Inflammatory macrophage treated with lipopolysaccharide for 4 hours (primary cell): ENCODE data around the gene EMC8.
"Not testable (repeated sequence)": the region's sequence is repeated elsewhere in the genome, so short reads cannot be mapped to it uniquely, and the experiment has no call there.

ENCODE experiments used
- DNase-seq: peaks from one replicate; pipeline ENCODE4 v3.0.0-alpha.2; 2020

The EMC8 gene

DNA sequence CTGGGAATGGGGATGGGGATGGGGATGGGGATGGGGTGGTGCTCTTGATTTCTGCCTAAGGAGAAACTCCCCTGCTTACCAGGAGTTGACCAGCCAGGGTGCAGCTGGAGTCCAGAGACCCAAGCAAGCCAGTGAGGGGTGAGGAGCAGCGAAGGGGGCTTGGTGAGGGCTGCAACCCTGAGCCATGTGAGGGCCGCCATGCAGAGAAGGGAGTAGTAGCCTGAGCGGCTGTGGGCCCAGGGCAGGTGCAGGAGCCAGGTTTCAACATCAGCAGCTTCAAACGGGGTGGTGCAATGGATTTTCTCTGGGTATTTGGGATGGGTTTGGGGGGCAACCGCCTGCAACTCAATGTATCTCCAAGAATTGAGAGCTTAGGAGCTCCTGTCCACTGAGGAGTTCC is 35.4 kb upstream of the EMC8 start:
- no peak for DNase-seq

DNA sequence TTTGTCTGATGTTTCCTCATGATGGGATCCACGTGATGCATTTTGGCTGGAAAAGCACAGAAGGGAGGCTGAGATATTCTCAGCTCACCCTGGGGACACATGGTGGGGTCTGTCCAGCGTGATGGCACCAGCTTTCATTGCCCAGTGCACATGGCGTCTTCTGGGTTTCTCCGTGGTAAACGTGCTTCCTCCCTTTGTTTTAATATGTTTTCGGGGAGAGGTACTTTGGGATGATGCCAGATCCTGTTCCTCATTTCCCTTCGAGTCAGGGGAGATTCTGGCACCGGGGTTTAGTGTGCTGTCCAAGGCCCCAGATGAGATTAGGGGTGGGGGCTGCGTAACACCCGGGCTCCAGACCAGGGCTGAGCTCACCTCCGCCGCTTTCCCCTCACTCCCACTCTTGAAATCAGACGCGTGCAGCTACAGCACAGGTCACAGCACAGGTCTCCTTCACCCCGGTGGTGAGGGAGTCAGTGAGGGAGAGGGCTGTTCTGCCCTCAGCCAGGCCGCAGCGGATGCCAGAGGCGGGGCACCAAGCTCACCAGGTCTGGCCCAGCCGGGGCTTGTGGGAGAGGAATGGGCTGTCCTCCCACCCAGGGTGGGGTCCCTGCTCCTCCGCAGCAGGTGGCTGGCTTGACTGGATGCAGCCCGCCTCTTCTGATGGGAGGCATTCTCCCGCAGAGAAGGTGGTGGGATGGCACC is 34.0 kb upstream of the EMC8 start:
- DNase-seq = no peak

DNA sequence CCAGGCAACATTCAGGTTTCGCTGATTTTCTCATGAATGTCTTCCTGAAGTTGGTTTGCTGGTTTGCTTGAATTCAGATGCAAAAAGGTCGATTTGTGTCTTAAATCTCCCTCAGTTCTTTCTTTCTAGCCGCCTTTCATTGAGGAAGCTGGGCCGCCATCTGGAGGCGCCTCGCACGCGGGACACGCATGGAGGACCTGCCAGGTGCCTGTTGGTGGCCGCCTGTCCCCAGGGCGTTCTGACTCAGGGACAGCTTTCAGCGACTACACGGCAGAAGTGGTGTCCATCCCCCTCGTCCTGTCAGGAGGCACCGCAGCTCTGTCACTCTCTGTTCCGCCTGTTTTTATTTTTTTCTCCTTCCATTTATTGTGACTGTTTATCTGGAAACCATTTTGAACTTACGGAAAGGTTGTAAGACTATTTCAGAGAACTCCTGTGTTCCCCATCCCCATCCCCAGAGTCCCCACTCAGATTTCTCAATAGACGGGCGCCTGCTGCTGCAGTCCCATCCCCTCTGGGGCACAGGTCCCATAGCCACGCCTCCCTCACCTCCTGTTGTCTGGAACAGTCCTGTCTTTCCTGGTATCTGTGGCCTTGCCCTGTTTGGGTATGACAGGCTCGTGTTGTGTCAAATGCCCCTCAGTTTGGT is 33.4 kb upstream of the EMC8 start:
- no peak for DNase-seq

DNA sequence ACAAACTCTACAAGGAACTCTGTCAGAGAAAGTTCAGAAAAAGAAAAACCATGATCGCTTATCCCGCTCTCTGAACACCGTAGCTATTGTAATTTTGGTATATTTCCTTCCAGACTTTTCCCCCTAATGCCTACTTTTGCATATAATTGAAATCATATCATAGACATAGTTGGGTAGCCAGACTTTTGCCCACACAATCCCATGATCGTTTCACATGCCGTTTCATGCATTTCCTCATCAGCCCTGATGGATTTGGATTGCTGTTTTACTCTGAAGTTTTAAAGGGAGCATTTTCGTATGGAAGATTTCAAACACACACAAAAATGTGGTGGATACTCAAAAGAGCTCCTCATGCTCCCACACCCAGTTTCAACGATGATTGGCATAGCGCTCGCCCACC is 31.5 kb upstream of the EMC8 start:
- peak; percentile 68 for DNase-seq

DNA sequence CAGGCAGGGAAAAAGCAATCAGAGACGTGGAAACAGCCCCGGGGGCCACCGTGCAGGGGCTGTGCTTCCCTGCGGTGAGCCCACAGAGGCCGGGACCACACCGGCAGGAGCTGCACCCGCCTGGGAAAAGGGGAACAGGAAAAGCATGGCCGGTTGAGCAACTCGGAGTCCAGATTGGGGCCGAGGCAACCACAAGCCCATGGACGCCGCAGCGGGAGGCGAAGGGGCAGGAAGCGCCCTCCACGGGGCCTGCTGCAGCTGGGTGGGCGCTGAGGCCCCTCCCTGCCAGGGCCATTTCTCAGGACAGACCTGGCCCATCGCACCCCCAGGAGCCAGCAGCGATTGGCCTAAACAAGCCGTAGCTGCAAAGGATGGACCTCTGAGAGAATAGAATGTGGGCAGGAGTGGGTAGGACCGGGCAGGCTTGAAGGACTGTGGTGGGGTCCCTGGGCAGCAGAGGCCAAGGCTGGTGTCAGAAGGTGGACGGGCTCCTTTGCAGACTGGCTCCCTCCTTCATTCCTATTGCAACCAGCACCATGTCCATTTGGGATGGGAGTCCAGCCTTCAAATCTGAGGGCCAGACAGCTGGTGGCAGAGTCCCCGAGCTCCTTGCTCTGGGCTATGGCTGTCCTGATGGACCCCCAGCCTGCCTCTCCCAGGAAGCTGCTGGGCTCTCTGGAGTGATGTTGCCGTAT is 30.6 kb upstream of the EMC8 start:
- DNase-seq = peak; percentile 86

DNA sequence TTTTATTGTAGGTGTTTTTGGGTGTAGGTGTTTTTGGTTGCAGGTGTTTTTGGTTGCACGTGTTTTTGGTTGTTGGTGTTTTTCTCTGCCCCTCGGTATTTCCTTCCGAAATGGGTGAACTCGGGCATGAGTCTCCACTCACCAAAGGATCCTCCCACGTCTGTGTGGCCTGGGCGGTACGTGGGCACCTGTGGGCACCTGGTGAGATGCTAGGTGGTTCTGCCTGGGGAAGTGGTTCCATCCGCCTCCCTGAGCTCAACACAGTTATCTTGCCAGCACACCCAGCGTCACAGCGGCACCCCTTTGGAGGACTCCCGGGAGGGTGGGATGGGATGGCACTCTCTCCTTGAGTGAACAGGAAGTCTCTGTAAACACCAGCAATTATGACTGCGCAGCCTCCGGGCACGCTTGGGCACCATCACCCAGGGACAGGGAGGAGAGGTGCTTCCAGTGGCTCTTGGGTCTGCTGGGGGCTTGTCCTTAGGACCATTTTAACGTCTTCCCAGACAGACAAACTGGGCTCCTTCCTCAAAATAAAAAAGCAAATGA is 29.9 kb upstream of the EMC8 start:
- DNase-seq = no peak

DNA sequence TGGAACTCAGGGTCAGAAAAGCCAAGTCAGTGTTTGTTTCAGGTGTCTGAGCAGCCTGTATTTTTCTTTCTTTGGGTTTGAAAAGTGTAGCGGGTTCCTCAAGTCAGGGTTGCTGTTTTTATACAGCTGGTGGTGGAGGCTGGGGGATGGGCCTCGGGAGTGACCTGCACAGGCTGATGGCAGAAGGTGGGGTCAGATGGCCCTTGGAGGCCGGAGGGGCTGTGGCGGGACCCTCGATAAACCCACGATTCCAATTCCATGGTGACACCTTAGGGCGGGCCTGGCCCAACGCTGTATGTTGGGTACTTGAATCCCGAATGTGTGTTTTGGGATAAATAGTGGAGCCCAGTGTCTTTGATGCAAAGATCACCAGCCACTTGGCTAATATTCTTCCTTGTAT is 28.8 kb upstream of the EMC8 start:
- DNase-seq = no peak

DNA sequence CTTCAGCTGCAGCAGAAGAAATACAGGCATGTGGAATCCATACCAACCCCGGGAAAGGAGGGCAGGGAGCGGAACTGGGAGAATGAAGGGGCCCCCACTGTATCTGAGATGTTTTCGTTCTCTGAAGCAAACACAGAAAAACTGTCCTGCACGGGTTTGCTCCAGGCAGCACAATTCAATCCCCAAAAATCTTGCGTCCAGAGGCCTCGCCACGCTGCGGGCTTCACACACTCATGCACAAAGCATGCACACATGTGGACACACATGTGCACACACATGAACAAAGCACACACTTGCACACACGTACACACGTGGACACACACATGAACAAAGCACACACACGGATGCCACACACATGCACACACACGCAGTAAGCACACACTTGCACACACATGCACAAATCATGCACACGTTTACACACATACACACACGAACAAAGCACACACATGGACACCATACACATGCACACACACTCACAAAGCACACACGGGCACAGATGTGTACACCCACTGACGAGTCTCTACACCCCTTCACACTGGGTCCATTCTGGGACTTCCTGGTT is 27.4 kb upstream of the EMC8 start:
- DNase-seq = no peak

DNA sequence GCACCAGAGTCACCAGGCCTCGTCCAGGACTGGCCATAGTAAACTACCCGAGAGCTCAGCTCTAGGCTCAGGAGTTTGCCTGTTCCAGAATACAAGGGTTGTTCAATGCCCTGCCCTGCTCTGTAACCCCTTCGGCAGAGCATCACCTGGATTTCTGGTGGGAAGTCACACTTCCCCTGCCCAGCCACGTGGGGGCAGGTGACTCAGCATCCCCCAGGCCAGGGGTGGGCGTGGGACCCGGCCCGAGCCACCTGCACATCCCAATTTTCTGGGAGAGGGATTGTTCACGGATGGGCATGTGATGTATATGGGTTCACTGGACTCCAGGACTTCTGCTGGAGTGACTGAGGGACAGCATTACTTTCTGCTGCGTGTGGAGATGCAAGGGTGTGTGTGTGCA is 26.0 kb upstream of the EMC8 start:
- DNase-seq = no peak

DNA sequence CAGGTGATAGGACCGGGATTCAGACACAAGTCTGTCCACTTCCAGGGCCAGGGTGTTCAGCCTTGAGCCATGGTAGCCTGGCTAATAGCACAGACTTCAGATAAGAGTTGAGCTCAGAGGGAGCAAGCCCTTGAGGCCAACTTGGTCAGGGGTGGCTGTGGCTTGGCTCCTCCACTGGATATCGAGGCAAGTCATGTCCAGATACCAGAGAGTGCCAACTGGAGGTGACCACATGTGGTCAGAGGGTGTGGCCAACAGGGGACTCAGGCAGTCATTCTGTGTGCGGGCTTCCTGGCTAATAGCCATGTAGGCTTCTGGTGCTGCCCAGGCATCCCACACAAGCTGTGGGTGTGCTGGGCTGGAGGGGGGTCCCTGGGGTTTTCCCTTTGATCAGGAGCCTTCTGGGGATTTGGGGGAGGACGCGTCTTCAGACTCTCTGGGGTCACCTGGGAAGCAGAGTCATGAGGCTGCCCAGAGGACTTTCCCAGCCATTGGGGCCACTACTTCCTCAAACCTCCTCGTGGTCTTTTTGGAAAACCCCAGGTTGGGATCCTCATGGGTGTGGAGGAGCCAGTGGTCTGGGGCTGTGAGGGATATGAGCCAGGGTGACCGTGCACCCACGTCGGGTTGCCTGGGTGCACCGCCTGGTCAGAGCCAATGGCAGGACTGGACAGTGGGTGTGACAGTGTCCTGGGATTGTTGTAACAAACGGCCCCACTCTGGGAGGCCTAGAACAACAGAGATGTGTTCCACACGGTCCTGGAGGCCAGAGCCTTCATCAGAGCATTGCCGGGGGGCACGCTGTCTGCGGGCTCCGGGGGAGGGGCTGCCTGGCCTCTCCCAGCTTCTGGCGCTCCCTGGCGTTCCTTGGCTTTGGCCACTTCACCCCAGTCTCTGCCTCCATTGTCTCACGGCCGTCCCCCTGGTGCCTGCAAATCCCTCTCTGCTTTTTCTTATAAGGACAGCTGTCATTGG is 25.1 kb upstream of the EMC8 start:
- peak; percentile 97 for DNase-seq

DNA sequence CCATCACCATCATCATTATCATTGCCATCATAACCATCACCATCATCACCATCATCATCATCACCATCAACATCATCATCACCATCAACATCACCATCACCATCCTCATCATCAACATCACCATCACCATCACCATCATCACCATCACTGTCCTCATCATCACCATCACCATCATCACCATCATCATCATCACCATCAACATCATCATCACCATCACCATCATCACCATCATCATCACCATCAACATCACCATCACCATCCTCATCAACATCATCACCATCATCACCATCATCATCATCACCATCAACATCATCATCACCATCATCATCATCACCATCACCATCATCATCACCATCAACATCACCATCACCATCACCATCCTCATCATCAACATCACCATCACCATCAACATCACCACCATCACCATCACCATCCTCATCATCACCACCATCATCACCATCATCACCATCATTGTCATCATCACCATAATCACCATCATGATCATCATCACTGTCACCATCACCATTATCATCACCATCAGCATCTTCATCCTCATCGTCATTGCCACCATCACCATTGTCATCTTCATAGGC is 24.1 kb upstream of the EMC8 start:
- no peak for DNase-seq

DNA sequence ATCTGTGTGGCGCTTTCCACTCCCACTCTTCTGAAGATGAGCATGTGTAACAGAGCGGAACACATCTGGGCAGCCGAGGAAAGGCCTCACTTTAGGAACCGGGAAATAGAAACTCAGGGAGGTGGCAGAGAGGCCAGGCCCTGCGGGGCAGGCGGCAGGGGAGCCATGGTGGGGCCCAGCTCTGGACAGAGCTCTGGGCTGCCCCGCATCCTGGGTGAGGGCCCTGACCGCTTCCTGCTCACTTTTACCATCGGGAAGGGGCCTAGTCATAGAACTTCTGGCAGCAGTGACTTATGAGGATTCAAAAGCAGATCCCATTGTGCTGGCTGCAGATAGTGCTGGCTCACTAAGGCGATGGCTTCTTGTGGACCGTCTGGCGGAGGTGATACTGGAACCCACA is 22.8 kb upstream of the EMC8 start:
- no peak for DNase-seq

DNA sequence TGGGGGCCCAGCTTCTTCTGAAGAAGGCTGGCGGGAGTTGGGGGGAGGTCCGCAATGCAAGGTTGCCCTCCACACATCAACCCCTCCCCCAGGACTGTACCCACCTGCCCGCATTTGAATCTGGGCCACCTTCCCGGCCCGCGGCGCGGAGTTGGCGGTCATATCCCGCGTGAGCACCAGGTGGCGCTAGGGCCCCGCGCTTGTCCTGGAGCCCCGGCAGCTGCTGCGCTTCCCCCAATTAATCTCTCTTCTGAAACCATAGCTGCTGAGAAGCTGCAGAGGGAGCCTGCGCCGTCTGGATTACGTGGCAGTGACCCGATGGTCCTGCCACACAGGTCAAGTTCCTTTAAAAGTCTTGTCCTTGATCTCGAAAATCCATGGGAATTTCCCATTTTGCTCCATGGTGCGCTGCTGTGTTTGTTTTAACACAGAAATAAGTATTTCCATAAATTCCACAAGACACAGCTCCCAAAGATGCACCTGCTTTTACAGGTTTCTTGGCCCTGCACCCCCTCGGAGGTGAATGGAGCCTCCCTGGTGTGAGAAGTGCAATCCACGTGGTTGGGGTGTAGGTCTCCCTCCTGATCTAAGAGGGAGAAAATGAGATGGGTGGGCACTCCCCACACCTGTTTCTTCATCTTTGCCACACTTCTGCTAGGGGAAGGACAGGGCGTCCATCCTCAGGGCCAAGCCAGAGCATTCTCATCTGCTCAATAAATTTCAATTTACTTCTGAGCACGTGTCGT is 22.2 kb upstream of the EMC8 start:
- DNase-seq = peak; percentile 93

DNA sequence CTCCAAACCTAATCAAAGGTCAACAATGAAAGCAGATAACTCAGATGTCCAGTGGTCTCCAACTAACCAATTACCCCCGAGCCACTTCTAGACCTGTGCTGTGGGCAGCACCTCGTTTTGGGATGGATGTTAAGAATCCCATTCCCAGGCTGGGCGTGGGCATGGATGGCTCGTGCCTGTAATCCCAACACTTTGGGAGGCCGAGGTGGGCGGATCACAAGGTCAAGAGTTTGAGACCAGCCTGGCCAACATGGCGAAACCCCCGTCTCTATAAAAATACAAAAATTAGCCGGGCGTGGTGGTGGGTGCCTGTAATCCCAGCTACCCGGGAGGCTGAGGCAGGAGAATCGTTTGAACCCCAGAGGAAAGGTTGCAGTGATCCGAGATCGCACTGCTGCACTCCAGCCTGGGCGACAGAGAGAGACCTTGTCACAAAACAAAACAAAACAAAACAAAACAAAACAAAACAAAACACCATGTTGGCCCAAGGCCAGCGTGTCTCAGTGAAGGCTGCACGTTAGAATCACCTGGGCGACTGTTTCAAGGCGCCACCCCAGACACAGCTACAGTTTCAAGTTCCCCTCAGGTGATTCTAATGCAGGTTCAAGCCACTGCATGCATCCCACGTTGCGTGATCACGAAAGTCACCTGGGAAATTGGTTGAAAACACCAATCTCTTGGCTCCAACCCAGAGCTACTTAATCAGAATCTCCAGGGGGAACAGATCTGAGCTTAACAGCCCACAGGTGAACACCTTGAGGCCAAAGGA is 21.4 kb upstream of the EMC8 start:
- no peak for DNase-seq

DNA sequence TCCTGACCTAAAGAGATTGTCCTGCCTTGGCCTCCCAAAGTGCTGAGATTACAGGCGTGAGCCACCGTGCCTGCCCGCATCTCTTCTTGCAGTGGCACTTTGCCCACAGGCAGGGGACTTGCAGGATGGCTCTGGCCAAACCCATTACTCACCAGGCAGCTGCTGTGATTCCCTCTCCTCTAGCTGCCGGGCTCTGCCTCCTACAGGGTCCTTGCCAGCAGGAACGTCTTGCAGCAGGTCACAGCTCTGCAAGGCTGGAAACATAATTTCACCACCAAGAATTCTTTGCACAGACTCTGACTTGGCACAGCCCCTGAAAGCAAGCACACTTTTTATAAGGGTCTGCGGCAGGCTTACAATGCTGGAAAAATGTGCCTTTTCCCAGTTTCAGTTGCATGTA is 20.4 kb upstream of the EMC8 start:
- DNase-seq = no peak

DNA sequence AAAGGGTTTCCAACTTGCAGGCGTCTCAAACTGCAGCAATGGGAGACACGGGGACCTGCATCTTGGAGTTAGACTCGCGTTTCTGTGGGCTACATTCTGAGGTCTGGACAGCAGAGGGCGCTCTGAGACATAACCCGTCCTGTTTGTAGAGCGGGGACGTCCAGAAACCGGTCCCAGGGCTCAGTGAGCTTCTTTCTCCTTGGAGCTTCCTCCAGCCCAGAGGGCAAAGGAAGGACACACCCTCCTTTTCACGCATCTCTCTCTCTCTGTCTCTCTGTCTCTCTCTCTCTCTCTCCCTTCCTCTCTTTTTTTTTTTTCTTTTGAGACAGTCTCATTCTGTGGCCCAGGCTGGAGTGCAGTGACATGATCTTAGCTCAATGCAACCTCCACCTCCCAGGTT is 19.9 kb upstream of the EMC8 start:
- peak; percentile 86 for DNase-seq

DNA sequence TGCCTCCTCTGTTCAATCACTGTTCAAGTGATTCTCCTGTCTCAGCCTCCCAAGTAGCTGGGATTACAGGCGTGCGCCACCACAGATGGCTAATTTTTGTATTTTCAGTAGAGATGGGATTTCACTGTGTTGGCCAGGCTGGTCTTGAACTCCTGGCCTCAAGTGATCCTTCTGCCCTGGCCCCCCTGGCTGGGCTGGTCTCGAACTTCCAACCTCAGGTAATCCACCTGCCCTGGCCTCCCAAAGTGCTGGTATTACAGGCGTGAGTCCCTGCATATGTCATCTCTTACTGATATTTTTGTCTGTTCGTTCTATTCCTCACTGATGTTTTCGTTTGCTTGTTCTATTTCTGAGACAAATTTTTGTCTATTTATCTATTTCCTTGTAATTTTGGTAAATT is 17.9 kb upstream of the EMC8 start:
- not testable (repeated sequence) for DNase-seq

DNA sequence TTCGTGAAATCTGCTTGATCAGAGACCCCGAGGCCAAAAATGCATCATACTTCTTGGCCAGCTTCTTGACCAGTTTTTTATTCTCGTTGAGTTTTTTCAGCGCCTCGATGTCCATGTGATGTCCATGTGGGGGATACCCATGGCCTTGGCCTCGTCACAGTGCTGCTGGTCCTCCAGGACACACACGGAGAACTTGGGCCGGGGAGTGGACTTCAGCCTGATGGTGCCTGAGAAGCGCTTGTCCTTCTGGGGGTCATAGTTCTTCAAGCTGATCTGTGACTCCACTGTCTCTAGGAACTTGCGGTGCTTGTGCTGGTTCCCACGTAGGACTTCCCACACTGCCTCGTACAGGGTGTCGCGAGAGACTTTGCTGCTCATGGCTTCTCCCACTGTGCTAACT is 16.8 kb upstream of the EMC8 start:
- DNase-seq = no peak

DNA sequence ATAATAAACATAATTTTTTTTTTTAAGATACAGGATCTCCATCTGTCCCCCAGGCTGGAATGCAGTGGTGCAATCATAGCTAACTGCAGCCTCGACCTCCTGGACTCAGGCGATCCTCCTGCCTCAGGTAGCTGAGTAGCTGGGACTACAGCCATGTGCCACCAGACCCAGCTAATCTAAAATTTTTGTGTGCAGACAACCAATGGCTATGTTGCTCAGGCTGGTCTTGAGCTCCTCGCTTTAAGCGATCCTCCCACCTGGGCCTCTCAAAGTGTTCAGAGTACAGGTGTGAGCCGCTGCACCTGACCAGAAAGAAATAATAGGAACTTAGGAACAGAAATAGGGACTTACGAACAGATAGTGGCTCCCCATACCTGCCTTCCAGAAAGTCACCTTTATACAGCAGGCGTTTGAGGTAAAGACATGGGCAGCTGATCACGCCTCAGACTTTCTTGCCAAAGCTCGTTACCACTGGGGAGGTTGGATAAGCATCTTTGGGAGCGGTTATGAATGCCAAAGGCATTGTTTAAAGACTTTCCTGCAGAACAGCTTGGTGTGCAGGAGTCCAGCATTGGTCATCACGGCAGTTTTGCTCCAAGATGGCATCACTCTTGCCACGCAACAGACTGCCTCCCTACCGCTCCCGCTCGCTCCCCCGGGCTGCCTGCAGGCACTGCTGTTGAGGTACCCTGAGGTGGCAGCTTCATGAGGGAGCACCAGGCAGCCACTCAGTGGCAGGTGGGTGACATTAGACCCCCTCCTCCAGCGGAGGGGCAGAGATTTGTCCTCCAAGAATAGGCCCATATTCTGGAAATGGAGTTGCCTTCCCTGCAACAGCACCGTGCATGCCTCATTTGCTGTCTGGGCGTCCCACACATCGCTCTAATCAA is 13.7 kb upstream of the EMC8 start:
- DNase-seq = no peak
